ENCODE measurements around the gene DLG2.

Gene DLG2

DNA sequence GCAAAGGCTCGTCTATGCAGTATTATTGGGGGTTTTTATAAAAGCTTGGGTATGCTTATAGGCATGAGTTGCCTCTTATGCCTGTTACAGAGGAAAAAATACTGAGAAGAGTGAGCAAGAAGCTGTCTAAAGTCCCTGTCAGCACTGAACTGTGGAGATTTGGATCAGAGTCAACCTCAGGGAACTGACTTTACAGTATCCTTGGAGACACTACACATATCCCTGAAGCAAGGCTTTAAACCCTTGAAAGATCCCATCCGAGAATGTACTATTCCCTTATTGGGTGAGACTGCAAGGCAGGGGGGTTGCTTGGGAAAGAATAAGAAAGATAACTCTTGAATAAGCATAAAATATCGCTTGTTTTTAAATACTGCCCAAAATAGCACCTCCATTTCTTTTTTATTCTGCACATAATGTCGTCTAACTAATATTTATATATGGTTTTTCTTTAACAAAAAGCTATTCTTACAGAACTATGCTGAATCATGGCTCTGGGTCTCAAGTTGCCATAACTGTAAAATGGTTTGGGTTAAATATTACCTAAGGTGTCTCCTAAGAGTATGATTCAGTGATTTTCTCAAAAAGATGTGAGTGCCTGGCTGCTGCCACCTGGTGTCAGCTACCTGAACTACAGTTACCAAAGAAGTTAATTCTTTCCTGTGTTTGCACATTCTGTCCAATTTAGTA lies 1062.8 kb downstream of the DLG2 start:
- peak; percentile 23 for DNase-seq (ENCODE audit: low read depth, low spot score)

DNA sequence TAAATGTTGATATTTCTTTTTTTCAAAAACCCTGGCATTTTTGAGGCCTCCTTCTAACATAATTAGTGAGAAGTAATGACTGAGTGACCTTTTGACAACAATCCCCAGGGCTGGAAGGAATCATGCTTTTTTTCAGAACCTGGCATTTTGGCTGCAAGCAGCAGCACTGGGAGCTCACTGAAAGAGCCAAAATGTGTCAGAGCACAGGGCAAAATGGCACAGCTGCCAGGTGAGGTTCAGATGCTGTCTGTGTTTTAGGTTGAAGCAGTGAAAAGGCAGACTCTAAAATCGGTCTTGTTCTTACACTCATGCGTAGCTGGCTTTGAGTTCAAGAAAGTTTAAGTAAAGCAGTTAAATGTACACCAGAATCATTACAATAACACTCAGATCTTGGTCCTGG lies 1063.8 kb downstream of the DLG2 start:
- DNase-seq (ENCODE audit: low read depth, low spot score): no peak

GRCh38 chr11:84560206-84560605 lies 1066.9 kb downstream of the DLG2 start:
- DNase-seq (ENCODE audit: low read depth, low spot score): no peak

DNA sequence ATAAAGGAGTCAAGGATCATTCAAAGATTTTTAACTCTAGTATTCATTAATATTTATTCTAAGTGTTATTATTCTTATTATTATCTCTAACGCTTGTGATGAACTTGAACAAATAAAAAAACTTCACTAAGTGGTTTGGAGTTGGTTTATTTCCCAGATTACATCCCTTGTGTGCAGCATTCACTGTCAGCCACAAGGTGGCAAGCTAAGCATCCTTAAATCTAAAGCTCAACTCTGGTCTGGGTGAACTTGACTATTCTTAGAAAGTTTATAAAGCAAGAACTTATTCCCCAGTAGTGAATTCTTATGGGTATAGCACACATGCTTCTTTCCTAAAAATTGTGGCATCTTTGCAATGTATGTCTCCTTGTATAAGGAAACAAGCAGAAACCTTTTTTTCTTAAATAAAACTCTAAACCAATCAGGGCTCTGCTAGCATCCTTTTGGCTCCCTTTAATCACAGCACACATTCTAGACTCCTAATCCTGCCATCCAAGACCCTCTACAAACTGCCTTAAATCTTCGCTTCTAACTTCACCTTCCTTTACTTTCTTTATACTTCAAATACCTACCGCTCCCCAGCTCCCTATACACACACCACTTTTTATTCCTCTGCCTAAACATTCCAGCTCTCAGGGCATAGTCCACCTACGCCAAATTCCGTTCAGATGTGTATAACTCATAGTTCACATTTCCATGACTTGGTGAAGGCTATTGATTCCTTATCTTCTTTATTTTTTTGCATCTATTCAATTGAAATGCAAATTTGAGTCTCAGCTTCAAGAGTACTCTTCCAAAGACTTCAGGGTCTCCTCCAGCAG lies 1068.8 kb downstream of the DLG2 start:
- DNase-seq (ENCODE audit: low read depth, low spot score): peak; percentile 6

DNA sequence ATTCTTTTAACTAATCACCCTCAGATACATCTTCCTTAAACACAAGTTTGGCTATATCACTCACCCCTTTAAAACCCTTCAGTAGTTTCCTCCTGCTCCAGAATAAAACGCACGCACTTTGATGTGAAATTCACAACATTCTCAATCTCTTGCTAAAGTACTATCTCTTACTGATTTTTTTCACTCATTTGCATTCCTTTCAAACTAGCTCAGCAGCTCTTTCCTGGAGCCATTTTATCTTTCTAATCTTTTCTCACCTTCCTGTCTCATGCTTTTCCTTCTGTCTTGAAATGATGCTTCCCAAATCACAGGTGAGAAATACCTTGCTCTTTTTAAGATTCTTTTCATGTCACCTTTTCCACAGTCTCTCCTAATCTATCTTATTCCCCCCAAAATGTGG lies 1074.4 kb downstream of the DLG2 start:
- DNase-seq (ENCODE audit: low read depth, low spot score): no peak

- no peak for DNase-seq (ENCODE audit: low read depth, low spot score)
These were observed 1077.9 kb downstream of the DLG2 start for GRCh38 chr11:84549217-84549616.

GRCh38 chr11:84544566-84544965 lies 1082.6 kb downstream of the DLG2 start:
- DNase-seq (ENCODE audit: low read depth, low spot score): no peak

GRCh38 chr11:84543367-84544159 lies 1083.6 kb downstream of the DLG2 start:
- no peak for DNase-seq (ENCODE audit: low read depth, low spot score)

GRCh38 chr11:84541731-84542340 lies 1085.3 kb downstream of the DLG2 start:
- DNase-seq (ENCODE audit: low read depth, low spot score): no peak

GRCh38 chr11:84536456-84536855 lies 1090.7 kb downstream of the DLG2 start:
- DNase-seq (ENCODE audit: low read depth, low spot score): no peak

DNA sequence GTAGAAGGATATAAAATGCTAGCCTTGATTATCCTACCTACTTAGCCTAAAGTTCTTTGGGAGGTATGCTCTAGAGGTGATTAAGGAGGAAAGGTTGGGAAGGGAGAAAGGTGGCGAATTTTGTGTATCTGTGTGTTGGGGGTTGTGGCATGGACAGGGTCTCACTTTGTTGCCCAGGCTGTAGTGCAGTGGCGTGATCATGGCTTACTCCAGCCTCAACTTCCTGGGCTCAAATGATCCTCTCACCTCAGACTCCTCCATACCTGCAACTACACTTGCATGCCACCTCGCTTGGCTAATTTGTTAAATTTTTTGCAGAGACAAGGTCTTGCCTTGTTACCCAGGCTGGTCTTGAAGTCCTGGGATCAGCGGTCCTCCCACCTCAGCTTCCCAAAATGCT lies 1094.8 kb downstream of the DLG2 start:
- DNase-seq (ENCODE audit: low read depth, low spot score): no peak

DNA sequence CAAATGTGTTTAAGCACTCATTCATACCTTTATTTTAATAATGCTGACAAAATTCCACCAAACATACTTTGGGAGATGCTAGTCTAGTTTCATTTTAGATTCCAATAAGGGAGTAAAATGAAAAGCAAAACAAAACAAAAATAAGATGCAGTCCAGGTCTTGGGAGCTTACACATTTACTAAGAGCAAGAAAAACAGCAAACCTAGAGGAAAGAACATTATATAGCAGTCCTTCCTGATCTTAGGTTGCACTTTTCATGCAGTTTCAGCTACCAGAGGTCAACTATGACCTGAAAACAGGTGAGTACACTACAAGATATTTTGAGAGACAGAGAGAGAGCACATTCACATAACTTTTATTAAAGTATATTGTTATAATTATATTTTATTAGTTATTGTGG lies 1100.9 kb downstream of the DLG2 start:
- no peak for DNase-seq (ENCODE audit: low read depth, low spot score)

DNA sequence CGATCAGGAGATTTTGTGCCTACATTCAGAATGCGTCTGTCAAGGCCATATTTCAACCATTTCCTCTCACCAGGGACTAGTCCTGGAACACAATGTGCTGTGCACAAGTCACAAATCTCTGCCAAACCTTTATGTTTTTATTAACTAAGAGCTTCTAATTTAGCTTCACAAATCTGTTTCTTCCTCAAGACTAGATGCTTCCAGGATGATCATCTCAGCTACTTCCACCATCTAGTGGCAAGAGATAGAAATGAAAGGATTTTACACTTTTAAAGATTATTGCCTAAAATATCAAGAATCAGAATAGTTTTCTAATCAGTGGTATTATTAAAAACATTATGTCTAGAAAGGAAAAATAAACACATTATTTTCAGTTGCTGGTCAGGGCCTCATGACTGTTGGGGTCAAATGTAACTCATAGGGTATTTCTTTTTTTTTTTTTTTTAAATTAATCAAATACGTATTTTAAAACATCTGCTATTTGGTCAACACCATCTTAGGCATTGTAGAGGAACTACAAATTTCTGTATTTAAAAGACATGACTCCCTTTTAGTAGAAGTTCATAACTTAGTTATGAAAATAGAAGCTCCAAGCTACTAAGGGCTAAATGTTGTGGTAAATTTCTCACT lies 1102.6 kb downstream of the DLG2 start:
- no peak for DNase-seq (ENCODE audit: low read depth, low spot score)

DNA sequence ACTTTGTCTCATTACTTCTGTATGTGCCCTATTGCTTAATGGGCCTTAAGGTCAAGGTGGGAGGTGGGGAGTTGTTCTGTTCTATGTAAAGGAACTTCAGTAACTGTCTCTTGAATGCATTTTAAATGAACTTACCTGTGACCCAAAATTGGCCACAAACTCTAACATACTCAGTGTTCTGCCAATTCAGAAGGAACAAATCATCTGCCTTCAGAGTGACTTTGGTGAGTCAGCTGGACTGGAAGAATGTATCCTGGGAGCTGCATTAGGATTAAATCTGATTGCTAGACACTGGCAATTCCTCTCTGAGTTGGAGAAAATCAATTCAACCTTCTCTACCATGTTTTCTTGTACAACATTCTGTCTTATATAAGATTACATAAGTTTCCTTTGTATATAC lies 1104.8 kb downstream of the DLG2 start:
- DNase-seq (ENCODE audit: low read depth, low spot score): no peak

DNA sequence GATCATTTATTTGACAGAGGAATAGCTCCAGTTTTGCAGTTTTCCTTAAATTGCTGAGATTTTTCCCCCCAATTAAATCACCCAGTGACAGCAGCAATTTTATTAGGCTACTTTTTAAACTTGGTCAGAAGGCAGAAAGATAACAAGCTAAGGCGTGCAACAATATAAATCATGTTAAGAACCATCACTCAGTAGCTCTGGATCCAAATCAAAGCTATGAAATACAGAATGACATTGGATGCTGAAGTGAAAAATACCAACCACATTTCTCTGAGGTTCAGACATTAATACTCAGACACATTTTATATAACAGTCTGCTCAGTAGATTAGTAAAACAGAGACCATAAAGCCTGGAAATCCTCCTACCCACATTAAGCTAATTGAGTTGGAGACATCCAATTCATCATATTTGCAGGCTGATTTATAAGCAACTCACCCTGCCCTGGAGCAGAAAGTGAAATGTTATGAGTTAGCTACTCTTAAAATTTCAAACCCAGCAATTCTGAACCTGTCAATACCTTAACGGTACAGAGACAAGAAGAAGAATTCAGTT lies 1108.4 kb downstream of the DLG2 start:
- no peak for DNase-seq (ENCODE audit: low read depth, low spot score)

GRCh38 chr11:84514436-84514835 lies 1112.7 kb downstream of the DLG2 start:
- no peak for DNase-seq (ENCODE audit: low read depth, low spot score)

- no peak for DNase-seq (ENCODE audit: low read depth, low spot score)
These were observed 1123.6 kb downstream of the DLG2 start for GRCh38 chr11:84503503-84503902.

GRCh38 chr11:84501750-84502149 lies 1125.4 kb downstream of the DLG2 start:
- DNase-seq (ENCODE audit: low read depth, low spot score): no peak

DNA sequence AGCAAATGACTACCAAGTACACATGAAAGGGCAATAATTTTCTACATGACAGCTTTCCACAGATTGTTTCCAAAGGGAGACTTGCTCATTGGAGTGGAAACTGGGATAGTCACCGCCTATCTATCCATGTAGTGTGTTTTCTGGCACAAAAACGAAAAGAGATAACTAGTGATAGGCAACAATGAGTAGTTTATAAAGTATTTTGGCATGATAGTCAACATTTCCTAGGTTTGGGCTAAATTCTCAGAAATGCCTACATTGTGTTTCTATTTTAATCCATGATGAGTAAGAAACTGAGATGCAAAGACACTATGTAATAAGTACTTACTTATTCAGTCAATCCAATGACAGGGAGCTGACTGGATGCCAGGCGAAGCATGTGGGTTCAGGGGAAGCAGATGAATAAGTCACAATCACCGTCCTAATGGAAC lies 1129.1 kb downstream of the DLG2 start:
- no peak for DNase-seq (ENCODE audit: low read depth, low spot score)

DNA sequence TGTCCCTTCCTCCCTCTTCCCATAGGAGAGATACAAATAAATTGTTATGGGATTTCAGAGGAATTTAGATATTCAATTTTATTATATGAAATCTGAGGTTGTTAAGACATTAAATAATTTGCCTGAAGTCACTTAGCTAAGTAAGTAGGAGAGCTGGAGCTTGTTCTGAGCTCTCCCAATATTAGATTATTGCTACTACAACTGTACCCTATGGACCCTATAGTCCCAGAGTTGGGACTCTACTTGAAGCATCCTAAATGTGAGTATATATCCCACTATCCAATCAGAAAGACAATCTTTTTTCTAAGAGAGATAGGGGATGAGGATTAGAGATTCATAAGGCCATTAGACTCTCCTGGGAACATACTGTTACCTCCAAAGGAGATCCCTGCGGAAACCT lies 1130.0 kb downstream of the DLG2 start:
- DNase-seq (ENCODE audit: low read depth, low spot score): no peak

- DNase-seq (ENCODE audit: low read depth, low spot score): no peak
These were observed 1131.0 kb downstream of the DLG2 start for GRCh38 chr11:84496122-84496521.
